Activated CD4-positive, alpha-beta T cell treated with anti-CD3 and anti-CD28 coated beads for 24 hours (primary cell): ENCODE results near the gene CAMKK1.

Experiments used
- DNase-seq, 2 donors: peaks; one replicate each; pipeline ENCODE4 v3.0.0-alpha.2; 2020; ENCODE audit warnings: low read depth in 2 of 2

CAMKK1 gene

DNA sequence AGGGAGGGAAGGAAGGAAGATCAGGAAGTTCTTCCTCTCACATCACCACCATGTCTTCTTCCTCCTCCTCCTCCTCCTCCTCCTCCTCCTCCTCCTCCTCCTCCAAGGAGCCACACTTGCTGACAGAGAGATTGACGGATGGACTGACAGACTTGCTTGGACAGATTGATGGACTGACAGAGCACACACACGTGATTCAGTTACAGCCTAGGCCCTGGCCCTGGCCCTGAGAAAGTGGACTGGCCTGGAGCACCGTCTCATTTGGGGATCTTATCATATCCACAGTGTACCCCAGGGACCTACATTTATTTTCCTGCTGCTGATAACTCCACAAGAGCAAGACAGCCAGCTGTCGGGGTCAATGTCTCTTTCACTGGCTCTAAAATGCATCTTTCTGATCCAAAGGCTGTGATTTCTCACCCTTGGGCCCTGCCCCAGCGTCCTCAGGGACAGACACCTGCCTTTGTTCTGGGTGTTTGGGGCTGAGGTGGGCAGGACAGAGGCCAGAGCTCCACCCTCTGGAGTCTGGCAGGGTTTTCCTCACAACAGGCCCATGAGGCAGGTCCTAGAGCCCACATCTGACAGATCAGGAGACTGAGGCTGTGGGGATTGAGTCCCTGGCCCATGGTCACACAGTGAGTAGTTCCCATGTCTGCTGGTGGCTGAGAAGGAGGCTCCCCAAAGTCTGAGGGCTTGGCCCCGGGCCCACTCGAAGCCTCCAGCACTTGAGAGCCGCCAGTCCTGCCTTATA is 25.7 kb upstream of the CAMKK1 start:
- no peak for DNase-seq

DNA sequence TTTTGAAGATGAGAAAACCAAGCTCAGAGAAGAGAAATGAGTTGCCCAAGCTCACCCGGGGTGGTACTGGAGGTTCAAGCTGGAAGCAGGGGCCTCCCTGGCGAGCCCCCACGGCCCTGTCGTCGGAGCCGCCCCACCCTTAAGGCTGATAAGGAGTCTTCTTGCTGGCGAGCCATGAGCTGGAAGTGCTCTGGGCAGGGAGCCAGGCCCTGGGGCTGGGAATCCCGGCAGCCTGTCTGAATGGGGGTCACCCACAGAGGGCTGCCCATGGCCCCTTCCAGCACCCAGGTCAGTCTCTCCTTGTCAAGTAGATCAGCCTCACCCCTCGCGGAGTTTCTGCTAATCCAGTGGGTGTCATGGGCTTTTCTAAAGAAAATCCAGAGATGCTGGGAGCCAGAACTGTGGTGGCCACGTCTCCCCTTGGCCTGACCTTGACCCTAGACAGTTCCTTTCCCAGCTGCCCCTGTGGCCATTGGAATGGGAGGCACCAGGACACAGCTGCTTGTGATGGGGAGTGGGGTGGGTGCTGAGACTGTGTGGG is 24.6 kb upstream of the CAMKK1 start:
- no peak for DNase-seq

DNA sequence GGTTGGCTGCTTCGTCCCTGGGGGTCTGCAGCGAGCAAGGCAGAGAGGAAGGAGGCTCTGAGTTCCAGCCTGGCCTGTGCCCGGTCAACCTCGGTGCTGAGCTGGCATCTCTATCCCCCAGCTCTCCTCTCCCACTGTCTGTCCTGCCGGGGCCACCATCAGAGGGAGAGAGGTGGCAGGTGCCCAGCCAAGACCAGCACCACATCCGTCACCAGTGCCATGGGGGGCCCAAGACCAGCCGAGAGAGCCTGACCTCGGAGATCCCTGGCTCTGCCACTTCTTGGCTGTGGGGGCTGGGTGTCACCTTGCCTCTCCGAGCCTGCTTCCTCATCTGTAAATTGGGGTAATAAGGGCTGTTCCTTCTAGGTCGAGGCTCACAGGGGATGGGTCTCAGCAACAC is 24.0 kb upstream of the CAMKK1 start:
- no peak for DNase-seq

DNA sequence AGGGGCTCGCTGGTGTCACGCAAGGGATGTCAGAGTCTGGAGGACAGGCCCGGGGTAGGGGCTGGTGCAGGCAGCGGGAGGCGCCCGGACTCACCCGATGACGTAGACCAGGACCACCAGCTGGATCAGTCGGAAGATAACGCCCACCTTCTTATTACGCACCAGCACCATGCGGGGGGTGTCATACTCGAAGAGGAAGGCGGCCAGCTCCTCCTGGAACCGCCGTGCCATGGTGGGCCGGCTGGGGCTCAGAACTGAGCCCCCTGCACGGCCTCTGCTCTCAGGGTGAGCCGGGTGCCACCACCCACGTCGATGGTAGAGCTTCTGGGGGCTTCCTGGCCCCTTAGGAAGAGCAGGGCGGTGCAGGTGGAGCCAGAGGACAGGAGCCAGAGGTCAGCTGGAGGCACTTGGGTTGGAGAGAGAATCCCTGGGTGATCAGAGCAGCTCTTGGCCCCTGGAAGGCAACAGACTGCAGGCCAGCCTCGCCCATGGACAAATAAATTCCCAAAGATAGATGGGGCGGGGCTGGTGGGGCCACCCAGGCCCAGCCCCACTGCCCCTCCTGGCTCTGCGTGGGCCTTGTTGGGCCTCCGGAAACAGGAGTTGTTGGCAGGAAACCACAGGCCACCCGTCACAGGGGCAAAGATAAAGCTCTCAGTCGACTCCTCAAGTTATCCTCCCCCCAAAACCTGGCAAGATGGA is 23.3 kb upstream of the CAMKK1 start, which contains the start of gene P2RX1:
TSS of gene P2RX1 (minus strand) at position 471 of the 702 bp plus-strand sequence. CDS start at position 231, 240 bp downstream.
- no peak for DNase-seq

DNA sequence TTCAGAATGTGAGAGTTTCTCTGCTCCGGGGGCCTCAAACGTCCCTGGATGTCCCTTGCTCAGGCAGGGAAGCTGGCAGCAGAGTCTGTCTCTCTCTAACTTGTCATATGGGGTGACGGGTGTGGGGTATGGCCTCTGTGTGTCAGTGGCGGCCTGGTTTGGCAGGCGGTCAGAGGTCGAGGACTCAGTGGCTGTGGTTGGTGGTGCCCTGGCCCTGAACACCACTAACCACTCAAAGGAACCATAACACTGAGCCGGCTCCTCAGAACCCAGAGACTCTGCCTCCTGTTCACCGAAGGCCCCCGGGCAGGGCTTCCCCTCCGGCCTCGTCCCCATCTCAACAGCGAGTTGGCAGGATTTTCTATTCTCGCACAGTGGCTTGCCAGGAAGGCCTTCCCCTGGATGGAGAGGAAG is 22.7 kb upstream of the CAMKK1 start:
- DNase-seq: no peak

DNA sequence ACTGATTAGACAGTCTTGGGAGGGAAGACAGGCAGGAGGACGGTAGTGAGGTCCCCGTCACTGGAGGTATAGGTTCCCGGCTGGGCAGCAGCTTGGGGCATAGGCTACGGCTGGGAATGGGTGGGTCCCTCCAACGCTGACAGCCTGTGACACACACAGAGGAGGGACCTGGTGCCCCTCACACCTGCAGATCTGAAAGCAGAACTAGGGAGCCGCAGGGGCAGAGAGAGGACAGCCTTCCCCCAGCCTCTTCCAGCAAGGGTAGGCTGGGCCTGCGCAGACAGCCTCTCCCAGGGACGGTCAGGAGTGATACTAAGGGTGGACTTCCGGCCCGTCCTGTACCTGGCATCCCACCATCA is 21.4 kb upstream of the CAMKK1 start:
- no peak for DNase-seq

DNA sequence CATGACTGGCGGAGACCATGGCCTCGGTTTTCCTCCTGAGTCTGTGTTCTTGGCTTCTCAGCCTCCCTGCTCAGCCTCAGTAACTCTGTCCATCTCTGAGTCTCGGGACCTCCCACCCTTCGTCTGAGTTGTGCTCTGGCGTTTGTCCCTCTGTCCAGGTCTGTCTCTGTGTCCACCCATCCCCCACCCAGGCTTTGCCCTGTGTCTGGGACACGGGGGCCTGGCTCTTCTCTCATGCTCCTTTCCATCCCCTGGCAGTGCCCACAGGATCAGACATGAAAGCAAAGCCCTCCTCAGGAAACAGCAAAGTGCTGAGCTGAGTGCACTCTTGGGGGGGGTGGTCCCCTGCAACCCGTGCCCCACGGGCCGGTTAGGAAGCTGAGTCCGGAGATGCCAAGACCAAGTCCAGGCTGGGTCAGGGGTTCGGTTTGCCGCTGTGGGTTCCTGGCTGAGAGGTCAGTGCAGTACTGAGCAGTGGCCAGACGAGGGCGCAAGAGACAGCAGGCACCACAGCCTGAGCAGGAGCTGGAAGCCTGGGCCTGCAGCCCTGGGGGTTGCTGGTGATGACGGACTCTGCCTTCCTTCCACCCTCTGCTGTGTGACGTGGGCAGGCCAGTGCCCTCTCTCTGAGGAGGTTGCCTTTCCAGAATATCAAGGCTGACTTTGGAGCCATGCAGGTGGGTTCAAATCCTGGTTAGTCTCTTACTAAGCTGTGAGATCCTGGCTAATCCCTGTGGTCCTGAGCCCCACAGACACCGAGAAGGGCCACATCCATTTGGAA is 20.9 kb upstream of the CAMKK1 start:
- DNase-seq: peak; percentile 75 to 79

DNA sequence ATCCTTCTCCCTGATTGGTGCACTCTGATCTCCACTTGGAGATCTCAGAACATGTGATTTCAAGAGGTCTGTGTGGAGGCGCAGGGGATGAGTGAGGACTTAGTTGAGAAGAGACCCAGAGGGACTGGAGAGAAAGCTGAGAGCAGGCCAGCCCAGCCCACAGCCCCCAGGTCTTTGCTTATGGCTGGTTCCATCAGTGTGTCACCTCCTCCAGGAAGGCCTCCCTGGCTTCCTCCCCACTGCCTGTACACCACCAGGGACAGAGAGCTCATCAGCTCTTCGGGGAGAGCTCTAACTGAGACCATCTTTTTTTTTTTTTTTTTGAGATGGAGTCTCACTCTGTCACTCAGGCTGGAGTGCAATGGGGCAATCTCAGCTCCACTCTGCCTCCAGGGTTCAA is 20.0 kb upstream of the CAMKK1 start:
- DNase-seq: no peak

DNA sequence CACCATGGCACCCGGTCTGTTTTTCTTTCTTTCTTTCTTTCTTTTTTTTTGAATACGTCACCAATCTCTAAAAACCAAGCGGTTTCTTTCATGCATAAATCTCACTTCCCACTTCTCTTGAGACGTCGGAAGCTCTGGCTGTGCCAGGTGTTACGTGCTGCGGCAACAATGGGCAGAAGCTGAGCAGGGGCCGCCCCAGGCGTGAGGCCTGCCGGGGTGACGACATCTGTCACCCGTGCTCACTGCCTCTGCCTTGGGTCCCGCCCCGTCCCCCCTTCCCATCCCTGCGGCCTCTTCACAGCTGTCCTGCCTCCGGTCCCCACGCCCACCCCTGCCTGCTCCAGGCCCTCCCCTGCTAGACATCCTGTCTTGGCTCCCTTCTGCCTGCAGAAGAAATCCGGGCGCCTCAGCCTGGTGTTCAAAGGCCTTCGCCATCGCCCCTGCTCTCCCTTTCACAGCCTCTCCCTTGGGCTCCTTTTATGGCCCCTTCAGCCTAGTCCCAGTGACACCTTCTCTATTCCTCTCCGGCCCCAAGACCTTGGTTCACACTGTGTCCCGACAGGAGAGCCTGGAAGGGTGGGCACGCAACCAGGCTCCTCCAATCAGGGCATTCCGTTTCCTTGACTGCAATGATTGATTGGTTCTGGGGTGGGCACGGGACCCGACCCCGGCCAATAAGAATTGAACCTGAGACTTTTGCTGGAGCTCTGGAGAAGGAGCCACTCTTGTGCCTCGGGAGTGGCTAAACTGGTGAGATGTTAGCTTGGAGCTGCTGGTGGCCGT is 18.6 kb upstream of the CAMKK1 start:
- peak; percentile 44 to 58 for DNase-seq

DNA sequence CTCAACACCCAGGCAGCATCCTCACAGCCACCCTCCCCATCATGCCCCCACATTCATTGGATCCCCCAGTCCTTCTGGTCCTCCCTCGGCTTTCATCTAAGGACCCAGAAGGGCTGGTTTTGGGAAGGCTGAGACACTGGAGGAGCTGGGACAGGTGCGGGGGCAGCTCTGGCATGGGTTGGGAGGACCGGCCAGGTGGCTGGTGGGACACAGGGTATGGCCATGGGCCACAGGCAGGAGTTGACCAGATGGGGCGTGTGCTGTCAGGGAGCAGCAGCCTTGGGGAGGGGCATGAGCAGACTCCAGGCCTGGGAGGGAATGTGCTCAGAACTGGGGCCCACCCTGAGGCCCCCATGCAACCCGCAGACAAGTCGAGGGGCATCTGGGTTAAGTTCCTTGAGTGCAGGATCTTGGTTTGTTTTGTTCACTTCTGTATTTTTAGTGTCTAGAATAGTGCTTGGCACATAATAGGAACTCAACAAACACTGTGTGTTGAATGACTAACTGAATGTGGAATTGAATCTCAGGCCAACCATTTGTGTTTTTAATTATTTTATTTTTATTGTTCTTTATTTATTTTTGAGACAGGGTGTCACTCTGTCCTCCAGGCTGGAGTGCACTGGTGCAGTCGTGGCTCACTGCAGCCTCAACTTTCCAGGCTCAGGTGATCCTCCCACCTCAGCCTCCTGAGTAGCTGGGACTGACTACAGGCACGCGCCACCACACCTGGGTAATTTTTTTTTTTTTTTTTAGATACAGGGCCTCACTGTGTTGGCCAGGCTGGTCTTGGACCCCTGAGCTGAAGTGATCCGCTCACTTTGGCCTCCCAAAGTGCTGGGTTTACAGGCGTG is 17.8 kb upstream of the CAMKK1 start:
- DNase-seq: no peak

DNA sequence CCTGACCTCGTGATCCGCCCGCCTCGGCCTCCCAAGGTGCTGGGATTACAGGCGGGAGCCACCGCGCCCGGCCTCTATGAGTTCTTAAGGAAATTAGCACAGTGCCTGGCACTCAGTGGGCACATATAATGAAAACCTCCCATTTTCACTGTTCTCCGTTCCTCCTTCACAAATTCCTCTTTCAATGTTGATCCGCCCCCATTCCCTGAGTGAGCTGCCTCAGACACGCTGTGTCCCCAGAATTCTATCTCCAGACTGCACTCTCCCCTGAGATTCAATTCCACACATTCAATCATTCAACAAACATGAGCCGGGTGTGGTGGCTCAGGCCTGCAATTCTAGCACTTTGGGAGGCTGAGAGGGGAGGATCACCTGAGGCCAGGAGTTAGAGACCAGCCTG is 16.4 kb upstream of the CAMKK1 start:
- DNase-seq: no peak

DNA sequence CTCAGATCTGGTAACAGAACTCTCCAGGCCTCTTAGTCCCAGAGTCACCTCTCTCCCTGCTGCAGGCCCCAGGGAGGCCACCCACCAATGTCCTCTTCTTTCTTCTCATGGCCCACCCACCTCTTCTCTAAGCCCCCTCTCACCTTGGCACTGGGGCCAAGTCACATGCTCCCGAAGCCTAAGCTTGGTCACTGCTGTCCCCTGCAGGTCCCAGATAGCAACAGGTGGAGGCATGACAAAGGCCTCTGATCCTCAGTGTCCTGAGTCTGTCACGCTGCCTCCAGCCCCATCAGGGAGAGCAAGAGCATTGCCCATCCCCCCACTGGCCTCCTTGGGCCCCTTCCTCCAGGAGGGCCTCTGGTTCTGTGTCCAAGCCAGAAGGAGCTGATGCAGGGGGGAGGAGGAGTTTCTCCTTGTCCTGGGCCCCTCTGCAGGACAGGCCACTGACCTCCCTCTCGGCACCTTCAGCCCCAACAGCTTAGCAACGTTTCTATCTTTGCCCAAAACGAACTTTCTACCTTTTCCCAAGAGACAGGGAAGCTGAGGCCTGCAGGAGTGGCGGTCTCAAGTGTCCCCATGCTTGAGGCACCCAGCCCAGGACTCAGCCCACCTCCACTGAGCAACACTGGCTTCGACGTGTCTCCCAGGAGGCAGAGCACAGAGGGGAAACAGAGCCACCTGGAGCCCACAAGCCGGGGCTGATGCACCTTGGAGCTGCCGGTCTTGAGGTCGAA is 14.8 kb upstream of the CAMKK1 start:
- no peak for DNase-seq

DNA sequence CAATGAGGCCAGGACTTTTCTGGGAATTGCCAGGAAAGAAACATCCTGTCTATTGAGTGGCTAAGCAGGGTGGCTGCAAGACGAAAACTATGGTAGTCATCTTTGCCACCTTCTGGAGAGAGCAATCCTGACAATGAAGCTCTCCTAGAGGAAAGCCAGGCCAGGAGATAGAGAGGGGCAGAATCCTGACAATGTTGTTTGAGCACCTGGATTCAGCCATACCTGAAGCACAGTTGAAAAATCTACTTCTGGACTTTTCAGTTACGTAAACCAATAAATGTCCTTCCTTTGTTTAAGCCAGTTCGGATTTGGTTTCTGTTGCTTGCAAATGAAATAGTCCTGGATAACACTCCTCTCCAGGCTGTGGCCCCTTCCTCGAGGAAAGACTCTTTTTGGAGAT is 14.0 kb upstream of the CAMKK1 start:
- DNase-seq: no peak

DNA sequence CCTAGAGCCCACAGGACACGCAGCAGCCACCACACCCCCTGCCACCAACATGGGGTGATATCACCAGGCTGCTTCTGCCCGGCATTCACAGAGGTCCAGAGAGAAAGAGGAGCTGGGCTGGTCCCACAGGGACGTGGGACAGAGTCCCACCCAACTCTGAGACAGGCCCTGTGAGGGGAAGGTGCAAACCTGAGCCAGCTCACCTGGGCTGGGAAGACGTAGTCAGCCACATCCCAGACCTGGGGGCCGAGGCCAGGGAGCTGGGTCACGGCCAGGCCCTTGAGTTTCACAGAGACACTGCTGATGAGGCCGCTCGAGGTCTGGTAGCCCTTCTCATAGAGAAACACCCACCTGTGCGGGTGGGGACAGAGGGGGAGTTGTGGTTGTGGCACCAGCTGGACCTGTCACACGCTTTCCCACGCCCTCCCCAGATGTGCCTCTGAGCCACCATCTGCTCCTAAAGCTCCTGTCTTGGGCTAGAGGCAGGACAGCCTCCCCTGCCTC is 12.2 kb upstream of the CAMKK1 start:
- no peak for DNase-seq

DNA sequence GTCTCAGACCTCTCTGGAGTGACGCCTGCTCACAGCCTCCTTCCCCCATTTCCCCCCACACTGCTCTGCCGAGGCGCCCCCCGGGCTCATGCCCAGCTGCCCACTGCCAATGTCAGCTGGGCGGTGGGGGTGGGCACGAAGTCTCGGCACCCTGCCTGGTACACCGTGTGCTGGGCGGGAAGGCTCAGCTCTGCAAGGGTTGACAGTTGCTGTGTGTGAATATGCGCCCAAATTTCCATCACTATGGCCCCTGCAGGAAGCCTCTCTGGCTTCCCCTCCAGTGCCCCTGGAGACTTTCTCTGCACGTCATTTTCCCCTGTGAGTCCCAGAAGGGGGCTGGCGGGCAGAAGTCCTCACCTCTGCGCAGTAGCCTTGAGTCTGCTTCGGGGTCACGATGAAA is 11.6 kb upstream of the CAMKK1 start:
- DNase-seq: no peak

DNA sequence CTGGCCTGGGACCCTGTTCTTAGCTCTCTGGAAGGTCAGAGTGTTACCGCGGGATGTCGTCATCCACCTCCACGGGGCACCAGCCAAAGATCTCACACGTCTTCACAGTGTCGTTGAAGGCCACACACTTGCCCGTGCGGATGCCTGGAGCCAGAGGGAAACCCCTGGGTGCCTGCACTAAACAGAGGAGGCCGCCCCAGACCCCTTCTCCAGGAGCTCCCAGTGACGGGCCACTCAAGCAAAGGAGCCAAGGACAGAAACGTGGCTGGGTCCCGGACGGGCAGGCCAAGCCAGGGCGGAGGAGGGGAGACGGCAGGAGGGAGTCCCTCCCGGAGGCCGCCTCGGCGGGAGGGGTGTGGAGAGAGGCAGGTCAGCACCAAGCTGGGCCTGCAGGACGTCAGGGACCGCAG is 11.0 kb upstream of the CAMKK1 start:
- no peak for DNase-seq

DNA sequence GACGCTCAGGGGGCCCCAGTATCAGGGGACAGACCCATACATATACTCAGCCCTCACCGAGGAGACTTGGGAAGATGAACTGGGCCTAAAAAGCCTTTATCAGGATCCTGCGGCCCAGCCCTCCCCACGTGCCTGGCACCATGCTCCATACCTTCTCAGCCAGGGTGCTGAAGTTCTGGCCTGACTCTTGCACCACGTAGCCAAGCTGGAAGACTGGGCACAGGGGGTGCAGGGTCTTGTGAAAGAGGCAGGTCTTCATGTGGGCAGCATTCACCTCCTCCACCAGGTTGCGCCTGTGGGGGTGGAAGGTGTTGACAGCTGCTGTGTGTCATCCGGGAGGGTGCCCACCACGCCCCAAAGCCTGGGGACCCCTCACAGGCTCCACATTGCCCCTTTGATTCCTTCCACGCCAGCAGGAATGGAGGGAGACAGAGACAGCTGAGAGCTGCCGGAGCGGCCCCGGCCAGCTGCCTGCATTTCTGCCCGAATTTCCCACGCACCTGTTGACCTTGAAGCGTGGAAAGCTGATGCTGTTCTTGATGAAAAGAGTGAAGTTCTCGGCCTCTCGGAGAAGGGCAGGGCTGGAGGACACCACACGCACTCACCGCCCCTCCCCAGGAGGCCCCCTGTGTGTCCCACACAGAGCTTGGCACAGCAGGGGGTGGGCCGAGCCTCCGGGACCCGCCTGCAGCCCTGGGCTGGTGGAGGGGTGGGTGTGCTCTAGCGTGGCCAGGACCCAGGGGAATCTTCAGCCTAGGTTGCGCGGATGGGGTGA is 10.4 kb upstream of the CAMKK1 start:
- no peak for DNase-seq

DNA sequence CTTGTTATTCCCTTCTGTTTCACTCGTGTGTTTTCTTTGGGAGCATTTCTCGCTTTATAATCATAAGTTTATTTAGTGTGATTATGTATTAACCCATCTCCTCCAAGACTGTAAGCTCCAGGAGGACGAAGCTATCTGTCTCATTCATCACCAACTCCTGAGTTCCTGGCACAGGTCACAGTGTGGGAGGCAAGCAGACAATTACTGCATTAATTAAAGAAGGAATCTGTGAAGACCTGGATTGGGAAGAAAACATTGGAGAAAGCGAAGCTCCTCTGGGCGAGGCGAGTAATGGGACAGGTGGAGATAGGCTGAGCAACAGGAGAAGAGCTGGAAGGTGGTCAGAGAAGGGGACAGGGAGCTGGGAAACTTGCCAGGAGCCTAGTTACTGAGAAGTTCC is 7.8 kb upstream of the CAMKK1 start:
- no peak for DNase-seq

DNA sequence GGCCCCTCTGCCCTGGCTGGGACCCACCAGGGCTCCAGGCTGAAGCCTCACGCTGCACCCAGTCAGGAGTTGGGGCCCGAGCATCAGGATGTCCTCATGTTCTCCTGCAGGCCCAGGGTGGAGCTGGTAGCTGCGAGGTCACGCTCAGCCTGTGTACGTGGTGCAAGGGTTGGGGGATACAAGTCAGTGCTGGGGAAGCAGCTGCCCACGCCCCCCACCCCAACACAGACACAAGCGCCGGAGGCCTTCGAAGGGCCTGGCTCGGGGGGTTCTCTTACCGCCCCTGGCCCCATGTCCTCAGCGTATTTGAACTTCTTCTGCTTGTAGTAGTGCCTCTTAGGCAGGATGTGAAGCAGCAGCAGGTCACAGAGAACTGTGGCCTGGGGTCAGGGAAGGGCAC is 4.9 kb upstream of the CAMKK1 start:
- DNase-seq: no peak
